Peyer's patch (tissue), 4 donors: ENCODE results near the gene SMIM3.

Experiments
- POLR2A ChIP-seq, 2 donors: fragments of 450-650 bp; IDR thresholded peaks; one replicate each; pipeline ENCODE4 v1.5.1; 2017; ENCODE audit warnings: antibody characterized with exemption in 2 of 2, mild to moderate bottlenecking in 2 of 2, moderate library complexity in 2 of 2
- TF ChIP-seq, protein P1 (sequence below), 6 experiments: fragments of 450-650 bp in 4 of 6; fragments of 200-600 bp in 2 of 6; sonication (generic) in 1 of 6; IDR thresholded peaks; one replicate each; pipeline ENCODE4 v1.5.1; 2017 to 2019; ENCODE audit warnings: antibody characterized with exemption in 6 of 6, mild to moderate bottlenecking in 3 of 6, moderate library complexity in 1 of 6

DNA sequence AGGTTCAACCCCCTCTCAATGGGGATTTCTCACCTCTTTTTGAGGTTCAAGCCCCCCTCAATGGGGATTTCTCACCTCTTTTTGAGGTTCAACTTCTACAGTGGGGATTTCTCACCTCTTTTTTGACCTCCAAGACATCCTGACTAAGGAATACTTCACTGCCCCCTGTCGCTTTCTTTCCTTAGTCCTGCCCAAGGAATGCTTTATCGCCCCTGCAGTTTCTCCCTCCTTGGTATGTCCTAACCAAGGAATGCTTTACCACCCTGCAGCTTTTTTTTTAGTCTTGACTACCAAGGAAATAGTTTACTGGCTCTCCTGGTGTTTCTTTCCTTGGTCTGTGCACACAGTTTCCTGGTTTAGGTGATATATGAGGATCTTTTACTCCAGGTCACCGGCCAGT lies 58.1 kb downstream of the SMIM3 start:
- TF ChIP-seq, protein P1, sequence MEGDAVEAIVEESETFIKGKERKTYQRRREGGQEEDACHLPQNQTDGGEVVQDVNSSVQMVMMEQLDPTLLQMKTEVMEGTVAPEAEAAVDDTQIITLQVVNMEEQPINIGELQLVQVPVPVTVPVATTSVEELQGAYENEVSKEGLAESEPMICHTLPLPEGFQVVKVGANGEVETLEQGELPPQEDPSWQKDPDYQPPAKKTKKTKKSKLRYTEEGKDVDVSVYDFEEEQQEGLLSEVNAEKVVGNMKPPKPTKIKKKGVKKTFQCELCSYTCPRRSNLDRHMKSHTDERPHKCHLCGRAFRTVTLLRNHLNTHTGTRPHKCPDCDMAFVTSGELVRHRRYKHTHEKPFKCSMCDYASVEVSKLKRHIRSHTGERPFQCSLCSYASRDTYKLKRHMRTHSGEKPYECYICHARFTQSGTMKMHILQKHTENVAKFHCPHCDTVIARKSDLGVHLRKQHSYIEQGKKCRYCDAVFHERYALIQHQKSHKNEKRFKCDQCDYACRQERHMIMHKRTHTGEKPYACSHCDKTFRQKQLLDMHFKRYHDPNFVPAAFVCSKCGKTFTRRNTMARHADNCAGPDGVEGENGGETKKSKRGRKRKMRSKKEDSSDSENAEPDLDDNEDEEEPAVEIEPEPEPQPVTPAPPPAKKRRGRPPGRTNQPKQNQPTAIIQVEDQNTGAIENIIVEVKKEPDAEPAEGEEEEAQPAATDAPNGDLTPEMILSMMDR (IDR thresholded peaks at IDR 0.05) = no peak
- no peak for TF ChIP-seq POLR2A (IDR thresholded peaks at IDR 0.05)
